SU-DHL-6 (cell line): ENCODE results near the gene SETDB2.

Source experiments
- H2AFZ ChIP-seq: fragments of 200-600 bp; sonication (generic); 2 replicates; pipeline ENCODE4 v1.6.1; 2014; ENCODE audit warnings: low read depth, mild to moderate bottlenecking, moderate library complexity, mixed read lengths, antibody characterized with exemption, low read length; ENCODE audit not compliant: severe bottlenecking
- H3F3A ChIP-seq: fragments of 200-600 bp; shearing (Covaris generic); 2 replicates; pipeline ENCODE4 v1.6.0; 2016; ENCODE audit warnings: antibody characterized with exemption, mild to moderate bottlenecking; ENCODE audit not compliant: insufficient read depth
- H3K27ac ChIP-seq: fragments of 200-600 bp; sonication (generic); 2 replicates; pipeline ENCODE4 v1.5.1; 2016; ENCODE audit warnings: low read depth, mild to moderate bottlenecking, low read length, moderate library complexity, mixed read lengths
- H3K27me3 ChIP-seq: fragments of 200-600 bp; sonication (generic), shearing (Covaris generic); 2 replicates; pipeline ENCODE4 v1.6.0; 2014; ENCODE audit warnings: mild to moderate bottlenecking, low read length
- H3K36me3 ChIP-seq: fragments of 200-600 bp; sonication (generic); 2 replicates; pipeline ENCODE4 v1.6.1; 2014; ENCODE audit warnings: mild to moderate bottlenecking, low read length, mixed read lengths
- H3K4me2 ChIP-seq: fragments of 300-600, 200-600 bp; shearing (Covaris generic), sonication (generic); 2 replicates; pipeline ENCODE4 v1.6.0; 2014; ENCODE audit warnings: low read length, low read depth, mild to moderate bottlenecking; ENCODE audit not compliant: poor library complexity, severe bottlenecking
- H3K4me3 ChIP-seq: fragments of 200-600 bp; sonication (generic); 2 replicates; pipeline ENCODE4 v1.5.1; 2014; ENCODE audit warnings: antibody characterized with exemption, low read length, mild to moderate bottlenecking, mixed read lengths; ENCODE audit not compliant: insufficient read depth, poor library complexity, severe bottlenecking
- H3K79me2 ChIP-seq: fragments of 200-600 bp; sonication (generic); 2 replicates; pipeline ENCODE4 v1.6.1; 2014; ENCODE audit warnings: mild to moderate bottlenecking, low read length, moderate library complexity; ENCODE audit not compliant: insufficient read depth
- H3K9ac ChIP-seq: fragments of 200-600 bp; sonication (generic); 2 replicates; pipeline ENCODE4 v1.7.0; 2014; ENCODE audit warnings: mild to moderate bottlenecking, low read length
- H3K9me2 ChIP-seq: fragments of 200-600 bp; sonication (generic); replicated peaks from 2 replicates; pipeline ENCODE4 v1.6.1; 2014; ENCODE audit warnings: low read length; ENCODE audit not compliant: insufficient read depth
- H3K9me3 ChIP-seq: fragments of 200-600 bp; sonication (generic); 2 replicates; pipeline ENCODE4 v1.6.1; 2014; ENCODE audit warnings: low read length, mixed read lengths; ENCODE audit not compliant: insufficient read depth
- H4K20me1 ChIP-seq: fragments of 200-600 bp; sonication (generic); 2 replicates; pipeline ENCODE4 v1.6.1; 2014; ENCODE audit warnings: low read depth, mild to moderate bottlenecking, antibody characterized with exemption, low read length, moderate library complexity, mixed read lengths
- EZH2phosphoT487 ChIP-seq: fragments of 200-600 bp; sonication (generic), shearing (Covaris generic); conservative IDR thresholded peaks from 2 replicates; pipeline ENCODE4 v1.6.1; 2018; ENCODE audit warnings: mild to moderate bottlenecking, antibody characterized with exemption, low read length, moderate library complexity, mixed read lengths
- TF ChIP-seq, protein P1 (sequence below): fragments of 200-600 bp; sonication (generic); IDR thresholded peaks from one replicate; pipeline ENCODE4 v1.5.1; 2017; ENCODE audit warnings: antibody characterized with exemption, mild to moderate bottlenecking, low read length, moderate library complexity; ENCODE audit not compliant: insufficient read depth, poor library complexity, severe bottlenecking

The SETDB2 gene

DNA sequence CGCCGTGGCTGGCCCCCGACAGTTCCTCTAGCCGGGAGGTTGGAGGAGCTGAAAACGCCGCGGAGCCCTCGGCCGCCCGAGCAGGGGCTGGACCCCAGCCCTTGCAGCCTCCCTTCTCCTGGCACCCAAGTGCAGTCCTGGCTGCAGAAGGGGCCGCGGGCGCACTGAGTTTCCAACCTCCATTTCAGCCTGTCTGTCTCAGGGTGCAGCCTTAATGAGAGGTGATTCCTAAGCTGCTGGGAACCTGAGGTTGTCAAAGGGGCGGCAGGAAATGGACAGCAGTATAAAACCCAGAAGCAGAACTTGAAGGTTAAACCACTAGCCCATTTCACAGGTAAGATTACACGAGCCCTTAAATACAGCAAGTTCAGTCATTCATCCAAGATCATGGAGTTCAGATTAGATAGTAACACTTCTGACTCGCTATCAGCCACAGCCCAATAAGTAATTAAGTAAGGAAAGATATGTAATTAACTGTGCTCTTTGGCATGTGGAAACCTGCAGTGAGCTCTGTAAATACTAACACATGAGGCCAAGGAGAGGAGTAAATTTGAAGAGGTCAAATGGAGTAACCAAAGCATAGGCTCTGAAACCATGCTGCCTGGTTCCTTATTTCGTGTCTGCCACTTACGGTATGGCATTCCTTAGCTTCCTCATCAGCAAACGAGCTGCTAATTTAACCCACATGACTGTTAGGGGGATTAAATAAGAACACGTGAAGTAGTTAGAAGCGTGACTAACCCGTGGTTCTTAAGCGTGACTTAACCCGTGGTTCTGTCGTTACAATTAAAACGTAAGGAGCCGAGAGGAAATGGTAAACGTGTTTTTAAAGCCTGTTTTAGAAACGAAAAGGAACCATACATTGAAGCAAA, 686 bp downstream of the SETDB2 start:
- H3K79me2 ChIP-seq, result peaks cover 45% of the 10 kb centered on the region
- no peak for TF ChIP-seq EZH2phosphoT487
- TF ChIP-seq, protein P1, sequence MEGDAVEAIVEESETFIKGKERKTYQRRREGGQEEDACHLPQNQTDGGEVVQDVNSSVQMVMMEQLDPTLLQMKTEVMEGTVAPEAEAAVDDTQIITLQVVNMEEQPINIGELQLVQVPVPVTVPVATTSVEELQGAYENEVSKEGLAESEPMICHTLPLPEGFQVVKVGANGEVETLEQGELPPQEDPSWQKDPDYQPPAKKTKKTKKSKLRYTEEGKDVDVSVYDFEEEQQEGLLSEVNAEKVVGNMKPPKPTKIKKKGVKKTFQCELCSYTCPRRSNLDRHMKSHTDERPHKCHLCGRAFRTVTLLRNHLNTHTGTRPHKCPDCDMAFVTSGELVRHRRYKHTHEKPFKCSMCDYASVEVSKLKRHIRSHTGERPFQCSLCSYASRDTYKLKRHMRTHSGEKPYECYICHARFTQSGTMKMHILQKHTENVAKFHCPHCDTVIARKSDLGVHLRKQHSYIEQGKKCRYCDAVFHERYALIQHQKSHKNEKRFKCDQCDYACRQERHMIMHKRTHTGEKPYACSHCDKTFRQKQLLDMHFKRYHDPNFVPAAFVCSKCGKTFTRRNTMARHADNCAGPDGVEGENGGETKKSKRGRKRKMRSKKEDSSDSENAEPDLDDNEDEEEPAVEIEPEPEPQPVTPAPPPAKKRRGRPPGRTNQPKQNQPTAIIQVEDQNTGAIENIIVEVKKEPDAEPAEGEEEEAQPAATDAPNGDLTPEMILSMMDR, result no peak
- peak overlapping the region; percentile 49 for H2AFZ ChIP-seq
- peak overlapping the region; percentile 58 for H3K4me3 ChIP-seq
- H3F3A ChIP-seq, result peaks cover 34% of the 10 kb centered on the region
- H3K9me2 ChIP-seq, result no peaks in the 10 kb centered on the region
- no peaks in the 10 kb centered on the region for H3K9me3 ChIP-seq
- H3K27ac ChIP-seq, result peak overlapping the region; percentile 95
- H3K27me3 ChIP-seq, result no peaks in the 10 kb centered on the region
- H3K9ac ChIP-seq, result peak overlapping the region; percentile 86
- H4K20me1 ChIP-seq, result no peaks in the 10 kb centered on the region
- H3K36me3 ChIP-seq, result peaks cover 4% of the 10 kb centered on the region; the same call in 1 of the 2 replicates
- H3K4me2 ChIP-seq, result peak overlapping the region; percentile 78

DNA sequence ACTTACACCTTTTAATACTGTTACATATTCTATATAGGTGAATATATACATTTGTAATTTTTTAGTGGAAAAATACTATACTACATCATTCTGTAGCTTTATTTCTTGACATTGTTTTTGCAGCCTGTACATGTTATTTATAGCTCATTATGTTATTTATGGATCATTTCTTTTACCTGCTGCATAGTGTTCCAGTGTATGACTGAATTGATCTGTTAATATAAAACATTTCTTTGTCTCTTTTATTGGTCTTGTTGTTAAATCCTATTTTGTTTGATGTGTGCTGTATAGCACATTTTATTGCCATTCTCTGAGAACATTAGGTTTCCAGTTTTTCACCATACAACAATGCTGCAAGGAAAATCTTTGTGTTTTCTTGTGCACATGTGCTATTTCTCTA, 2.4 kb downstream of the SETDB2 start:
- Histone ChIP-seq H3K27me3 (no peaks in the 10 kb centered on the region), H3K9me3 (no peaks in the 10 kb centered on the region), H3K27ac (peak overlapping the region; percentile 95), H4K20me1 (no peaks in the 10 kb centered on the region), H3K4me2 (peak overlapping the region; percentile 78), H3K9me2 (no peaks in the 10 kb centered on the region), H3K36me3 (peaks cover 4% of the 10 kb centered on the region; the same call in 1 of the 2 replicates), H2AFZ (no peak overlapping the region), H3K4me3 (peak overlapping the region; percentile 58), H3F3A (peaks cover 34% of the 10 kb centered on the region), H3K9ac (peak overlapping the region; percentile 35), H3K79me2 (peaks cover 54% of the 10 kb centered on the region)
- TF ChIP-seq, protein P1, result no peak
- no peak for TF ChIP-seq EZH2phosphoT487

DNA sequence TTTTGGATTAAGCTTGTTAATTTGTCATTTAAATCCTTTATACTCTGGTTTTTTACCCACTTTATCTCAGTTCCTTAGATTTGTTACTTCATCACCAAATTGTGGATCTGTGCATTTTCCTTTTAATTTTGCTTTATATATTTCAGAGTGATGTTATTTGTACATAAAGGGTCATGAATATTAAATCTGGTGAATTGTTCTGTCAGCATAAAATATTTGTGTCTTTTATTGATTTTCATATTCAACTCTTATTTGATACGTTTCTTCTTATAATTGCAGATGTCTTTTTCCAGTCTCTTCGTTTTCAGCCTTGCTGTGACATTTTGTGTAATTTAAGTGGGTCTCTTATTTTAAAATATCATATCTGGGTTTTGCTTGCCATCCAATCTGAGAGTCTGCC, 4.7 kb downstream of the SETDB2 start:
- peak overlapping the region; percentile 78 for H3K4me2 ChIP-seq
- no peak overlapping the region for H3K4me3 ChIP-seq
- no peak overlapping the region for H3K9ac ChIP-seq
- no peaks in the 10 kb centered on the region for H3K27me3 ChIP-seq
- peaks cover 8% of the 10 kb centered on the region; the same call in 1 of the 2 replicates for H3K36me3 ChIP-seq
- H3K27ac ChIP-seq, result no peak overlapping the region
- H4K20me1 ChIP-seq, result no peaks in the 10 kb centered on the region
- H3K9me2 ChIP-seq, result no peaks in the 10 kb centered on the region
- TF ChIP-seq, protein P1, result no peak
- H3K9me3 ChIP-seq, result no peaks in the 10 kb centered on the region
- peaks cover 72% of the 10 kb centered on the region for H3K79me2 ChIP-seq
- H3F3A ChIP-seq, result peaks cover 34% of the 10 kb centered on the region
- no peak overlapping the region for H2AFZ ChIP-seq
